MV-4-11 (cell line): ENCODE data around the gene FANCE.
"Not testable (repeated sequence)": the region's sequence is repeated elsewhere in the genome, so short reads cannot be mapped to it uniquely, and the experiment has no call there.

Experiments
- DNase-seq: peaks from one replicate; lab custom pipeline; 2025; lab: John Stamatoyannopoulos, UW

FANCE gene

DNA sequence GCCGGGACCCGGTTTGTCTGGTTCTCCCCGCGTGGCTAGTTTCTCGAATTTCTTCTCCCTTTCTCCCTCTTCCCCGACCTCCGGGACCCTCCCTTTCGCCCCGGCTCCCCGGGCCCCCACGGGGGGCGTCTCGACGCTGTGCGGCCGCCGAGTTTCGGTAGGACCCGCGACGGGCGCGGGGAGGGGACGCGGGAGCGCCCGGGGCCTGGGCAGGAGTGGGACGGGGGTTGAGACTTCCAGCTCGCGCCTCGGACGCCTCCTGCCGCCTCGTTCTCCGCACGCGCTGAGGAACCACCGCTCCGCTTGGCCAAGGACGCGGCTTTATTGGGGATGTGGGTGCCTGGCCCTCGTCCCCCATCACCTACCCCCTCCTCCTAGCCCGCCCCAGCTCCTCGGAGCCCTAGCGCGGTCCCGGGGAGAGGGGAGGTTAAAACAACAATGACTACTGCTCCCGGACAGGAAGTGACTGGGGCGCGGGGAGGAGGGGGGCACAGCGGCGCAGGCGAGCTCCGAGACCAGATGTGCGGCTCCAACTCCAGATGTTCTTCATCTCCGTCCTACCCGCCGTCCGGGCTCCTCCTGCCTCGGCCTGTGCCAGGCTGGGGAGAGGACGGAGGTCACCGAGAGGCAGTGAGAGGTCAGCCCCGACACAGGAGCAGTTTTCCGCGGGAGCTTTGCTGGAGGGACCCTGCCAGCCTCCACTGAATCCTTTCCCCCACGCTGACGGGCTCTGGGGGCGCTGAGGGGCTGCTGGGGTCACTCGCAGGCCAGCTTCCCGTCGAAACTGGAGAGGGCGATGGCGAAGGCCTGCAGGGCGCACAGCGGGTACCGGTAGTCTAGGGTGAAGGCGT, 45.7 kb downstream of the FANCE start:
- peak; percentile 56 for DNase-seq

DNA sequence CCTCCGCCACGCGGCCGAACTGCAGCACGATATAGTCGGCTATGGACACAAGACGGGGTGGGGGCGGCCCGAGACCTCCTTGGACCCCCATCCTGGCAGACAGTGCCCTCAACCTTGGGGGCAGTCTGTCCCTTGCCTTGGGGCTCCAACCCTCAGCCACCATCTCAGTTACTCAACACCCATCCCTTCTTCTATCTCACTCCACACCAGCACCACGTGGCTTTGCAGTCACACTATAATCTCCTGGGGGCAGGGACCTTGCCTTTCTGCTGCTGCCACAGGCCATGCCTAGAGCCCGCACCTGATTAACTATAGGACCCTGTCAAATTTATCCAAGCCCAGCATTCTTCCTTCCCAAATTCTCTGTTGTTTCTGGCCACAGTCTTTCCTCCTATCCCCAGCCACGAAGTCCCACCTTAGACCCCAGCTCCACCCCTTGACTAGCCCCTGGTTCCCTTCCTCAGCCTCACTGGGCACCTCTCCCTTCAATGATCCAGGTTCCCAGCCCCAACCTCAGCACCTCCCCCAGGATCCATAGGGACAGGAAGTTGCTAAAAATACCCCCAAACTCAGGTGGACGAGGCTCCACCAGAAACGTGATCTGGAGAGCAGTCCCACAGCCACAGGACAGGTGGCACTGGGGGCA, 46.4 kb downstream of the FANCE start:
- peak; percentile 32 for DNase-seq

DNA sequence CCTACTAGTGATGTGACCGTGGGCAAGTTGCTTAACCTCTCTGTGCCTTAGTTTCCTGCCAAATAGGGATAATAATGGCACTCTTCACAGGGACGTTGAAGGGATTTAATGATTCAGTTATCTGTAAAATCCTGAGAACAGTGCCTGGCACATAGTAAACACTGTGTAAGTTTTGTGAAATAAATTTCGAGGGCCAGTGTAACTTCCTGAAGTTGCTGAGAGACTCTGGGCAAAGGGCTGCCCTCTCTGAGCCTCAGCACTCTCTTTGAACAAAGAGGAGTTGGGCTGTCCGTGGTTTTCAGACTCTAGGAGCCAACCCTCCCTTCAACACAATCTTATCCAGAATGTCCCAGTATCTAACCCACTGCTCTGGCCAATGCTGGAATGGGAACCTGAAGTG, 47.2 kb downstream of the FANCE start:
- no peak for DNase-seq

DNA sequence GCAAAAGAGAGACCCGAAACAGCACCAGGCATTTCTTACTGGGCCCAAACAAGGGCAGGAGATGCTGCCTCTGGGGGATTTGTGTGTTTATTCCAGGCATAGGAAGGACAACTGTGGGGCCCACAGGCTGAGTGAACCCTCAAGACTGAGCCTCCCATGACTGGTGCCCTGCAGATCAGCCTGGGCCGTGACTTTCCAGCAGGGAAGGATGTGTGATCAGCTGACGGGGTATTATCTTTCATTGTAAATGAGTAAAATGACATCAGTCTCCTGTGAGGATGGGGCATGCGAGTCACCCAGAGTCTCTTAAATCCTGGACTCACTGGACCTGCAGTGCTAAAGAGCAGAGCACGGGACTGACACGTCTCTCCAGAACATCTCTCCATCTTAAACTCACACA, 48.6 kb downstream of the FANCE start:
- no peak for DNase-seq

DNA sequence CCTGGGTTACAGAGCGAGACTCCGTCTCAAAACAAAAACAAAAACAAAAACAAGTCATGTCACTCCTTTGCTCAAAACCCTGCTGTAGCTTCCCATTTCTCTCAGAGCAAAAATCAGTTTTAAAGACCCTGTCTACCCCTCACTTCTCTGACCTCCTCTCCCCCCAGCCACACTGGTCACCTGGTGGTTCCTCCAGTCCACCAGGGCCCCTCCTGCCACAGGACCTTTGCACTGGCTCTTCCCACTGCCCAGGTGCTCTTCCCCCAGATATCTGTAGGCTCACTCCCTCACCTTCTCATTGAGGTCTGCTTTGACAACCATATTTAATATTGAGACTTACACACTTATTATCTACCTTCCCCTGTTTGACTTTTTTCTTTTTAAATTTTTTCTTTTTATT, 49.6 kb downstream of the FANCE start:
- DNase-seq: no peak

DNA sequence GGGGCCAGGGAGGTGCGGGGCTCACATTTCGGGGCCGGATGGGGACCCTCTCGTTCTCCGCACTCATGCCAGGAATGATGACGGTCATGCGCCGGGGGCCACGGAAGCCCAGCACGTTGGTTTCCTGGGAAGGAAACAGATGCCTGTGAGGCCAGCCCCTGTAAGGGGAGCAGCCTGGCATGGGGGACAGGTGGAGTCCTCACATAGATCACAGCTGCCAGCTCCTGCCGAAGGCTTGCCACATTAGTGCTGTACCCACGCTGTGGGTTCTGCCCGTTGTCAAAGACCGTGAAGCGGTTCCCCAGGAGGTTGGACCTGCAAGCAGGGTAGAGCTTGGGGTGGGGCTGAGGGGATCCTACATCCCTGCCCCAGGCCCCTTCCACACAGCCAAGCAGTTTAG, 51.4 kb downstream of the FANCE start:
- DNase-seq: no peak

DNA sequence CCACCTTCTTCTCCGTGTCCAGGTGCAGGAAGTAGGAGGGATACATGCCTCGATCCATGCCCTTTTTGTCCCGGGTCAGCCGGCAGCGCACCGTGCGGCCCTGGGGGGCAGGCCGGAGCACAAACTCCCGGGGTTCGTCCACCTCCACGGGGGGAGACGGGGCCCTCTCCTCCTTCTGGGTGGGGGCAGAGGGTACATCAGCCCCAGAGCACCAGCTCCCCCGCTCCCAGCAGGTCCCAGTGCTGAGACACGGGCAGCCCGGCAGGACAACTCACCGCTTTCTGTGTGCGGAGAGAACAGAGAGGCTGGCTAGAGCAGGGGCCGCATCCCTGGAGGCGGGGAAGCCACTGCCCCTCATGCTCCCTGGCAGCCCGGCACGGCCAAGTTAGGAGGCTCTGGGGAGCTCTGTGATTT, 53.9 kb downstream of the FANCE start:
- DNase-seq: no peak

DNA sequence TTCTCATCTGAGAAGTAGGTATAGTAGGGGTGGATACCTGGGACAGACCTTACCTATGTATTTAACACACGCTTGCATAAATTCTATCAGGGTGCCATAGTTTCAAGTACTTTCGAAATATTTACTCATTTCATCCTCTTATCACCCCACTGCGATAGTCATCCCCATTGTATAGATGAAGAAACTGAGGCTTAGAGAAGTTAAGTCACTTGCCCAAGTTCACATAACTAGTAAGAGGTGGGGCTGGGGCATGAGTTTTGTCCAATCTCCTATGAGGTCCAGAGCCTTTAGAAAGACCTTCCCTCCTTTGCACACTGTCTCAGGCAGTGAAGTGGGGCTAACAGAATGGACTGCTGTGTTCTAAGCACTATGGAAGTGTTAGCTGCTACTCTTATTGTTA, 54.4 kb downstream of the FANCE start:
- DNase-seq: no peak

DNA sequence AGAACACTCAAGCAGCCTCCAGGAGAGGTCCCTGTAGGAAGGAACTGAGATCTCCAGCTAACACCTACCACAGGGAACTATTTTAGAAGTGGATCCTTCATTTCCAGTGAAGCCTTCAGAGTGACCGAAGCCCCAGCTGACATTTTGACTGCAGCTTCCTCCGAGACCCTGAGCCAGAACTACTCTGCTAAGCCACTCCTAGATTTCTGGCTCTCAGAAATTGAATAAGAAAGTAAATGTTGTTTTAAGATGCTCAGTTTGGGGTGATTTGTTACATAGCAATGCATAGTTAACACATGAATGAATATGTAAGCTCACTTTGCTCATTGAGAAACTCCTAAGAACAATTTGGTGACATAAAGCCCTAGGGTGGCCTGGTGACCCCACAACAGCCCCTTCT, 55.1 kb downstream of the FANCE start:
- no peak for DNase-seq

DNA sequence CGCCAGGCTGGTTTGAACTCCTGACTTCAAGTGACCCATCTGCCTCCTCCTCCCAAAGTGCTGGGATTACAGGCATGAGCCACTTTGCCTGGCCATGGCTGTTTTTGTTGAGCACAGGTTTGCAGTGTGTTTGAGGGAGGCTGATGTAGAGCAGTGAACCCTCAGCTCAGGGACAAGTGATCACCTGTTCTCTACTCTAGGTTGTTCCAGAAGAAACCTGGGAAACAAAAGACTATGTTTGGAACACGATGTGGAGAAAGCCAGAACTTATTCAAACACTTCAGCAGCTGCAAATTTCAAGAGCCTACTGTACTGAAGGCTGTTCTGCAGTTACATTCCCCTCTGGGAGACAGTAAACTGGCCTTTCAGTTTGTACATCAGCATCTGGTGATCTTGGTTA, 55.9 kb downstream of the FANCE start:
- DNase-seq: no peak

DNA sequence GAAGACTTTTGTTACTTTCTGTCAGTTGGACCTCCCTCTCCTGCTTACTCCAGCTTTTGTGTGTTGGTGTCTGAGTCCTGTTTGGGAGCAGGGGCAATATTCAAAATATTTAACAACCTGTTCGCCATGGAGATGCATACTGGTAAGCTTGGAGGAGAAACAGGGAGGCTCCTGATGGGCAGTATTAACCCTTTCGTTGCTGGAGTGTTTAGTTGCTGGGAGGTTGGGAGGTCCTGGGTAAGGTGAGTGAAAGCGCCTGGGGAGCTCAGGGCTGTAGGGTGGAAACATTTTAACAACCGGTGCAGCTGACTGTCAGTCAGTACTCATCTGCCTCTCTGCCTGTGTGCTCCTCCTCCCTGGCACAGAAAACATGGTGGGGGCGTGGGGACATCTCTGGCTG, 56.4 kb downstream of the FANCE start:
- no peak for DNase-seq

DNA sequence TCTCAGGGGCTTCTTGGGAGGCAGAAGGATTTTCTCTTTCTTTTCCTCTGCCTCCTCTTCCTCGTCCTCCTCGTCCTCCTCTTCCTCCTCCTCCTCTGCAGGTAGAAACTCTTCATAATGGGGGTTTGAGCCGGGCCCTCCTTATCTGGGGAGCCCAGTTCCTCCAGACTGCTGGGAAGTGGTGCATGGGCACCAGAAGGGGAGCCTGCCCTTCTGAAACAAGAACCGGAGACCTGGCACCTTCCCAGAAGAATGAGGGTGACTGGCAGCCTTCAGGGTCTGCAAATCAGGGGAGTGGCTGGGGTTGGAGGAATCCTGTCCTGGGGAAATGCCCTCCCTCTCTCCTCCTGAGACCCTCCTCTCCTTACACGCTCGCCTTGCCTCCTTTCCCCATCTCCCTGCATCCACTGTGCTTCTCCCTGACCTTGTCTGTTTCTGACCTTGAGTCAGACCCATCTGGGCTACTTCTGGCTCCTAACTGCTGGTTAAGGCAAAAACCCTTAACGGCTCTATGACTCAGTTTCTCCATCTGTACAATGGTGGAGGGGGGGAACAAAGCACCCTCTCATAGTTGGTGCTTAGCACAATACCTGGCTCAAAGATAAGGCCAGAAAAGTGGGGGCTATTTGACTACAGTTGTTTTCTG, 58.9 kb downstream of the FANCE start:
- DNase-seq: no peak

DNA sequence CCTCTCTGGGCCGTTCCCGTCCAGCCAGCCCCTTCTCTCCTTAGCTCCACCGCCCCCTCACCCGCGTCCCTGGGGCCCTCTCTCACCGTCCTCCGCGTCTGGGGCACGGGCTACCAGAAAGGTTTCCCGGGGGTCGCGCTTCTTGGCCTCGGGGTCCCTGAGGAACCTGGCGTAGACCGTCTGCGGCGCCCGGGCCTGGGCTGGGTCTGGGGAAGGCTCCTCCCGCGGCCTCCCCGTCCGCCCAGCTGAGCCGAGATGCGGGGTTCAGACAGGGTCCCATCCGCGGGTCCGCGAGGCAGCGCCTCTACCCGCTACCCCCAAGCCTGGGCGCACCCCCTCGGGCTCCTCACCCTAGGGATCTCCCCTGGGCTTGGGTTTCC, 59.4 kb downstream of the FANCE start:
- DNase-seq: no peak

DNA sequence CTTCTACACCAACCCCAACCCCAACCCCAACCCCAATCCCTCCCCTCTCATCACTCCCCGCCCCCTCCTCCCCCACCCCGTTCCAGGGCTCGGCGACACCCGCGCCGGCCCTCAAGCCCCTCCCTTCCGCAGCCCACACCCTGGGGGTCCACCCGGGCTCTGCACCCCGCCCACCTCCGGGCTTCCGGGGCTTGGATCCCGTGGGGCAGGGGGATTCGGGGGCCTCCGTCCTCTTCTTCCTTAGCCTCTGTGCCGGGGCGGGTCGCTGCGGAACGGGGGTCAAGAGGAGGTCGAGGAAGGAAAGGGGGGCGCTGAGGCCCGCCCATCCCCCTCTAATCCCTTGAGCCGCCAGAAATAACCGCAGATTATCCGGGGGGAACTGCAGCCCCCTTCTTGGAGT, 59.9 kb downstream of the FANCE start:
- no peak for DNase-seq

DNA sequence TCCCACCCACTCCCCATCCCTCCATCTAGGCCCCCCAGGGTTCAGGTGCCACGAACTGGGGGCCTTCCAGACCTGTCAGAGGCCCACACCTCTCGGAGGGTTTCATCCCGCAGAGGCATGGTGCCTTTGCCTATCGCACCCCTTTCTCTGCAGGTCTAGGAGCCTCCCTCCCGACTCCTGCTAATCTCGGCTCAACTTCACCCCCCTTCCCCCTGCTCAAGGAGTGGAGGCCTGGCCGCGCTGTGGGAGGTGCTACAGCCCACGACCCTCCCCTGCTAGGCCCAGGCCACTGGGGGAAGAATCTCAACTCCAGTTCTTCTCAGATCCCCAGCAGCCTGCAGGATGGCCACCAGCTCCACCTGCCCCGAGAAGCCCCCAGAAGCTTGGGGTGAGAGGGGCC, 60.6 kb downstream of the FANCE start, which contains the start of gene TULP1:
Gene TULP1, minus strand, starts transcription at position 157 of the 400 bp plus-strand sequence. Its CDS starts 38 bp downstream, at position 119.
- no peak for DNase-seq

DNA sequence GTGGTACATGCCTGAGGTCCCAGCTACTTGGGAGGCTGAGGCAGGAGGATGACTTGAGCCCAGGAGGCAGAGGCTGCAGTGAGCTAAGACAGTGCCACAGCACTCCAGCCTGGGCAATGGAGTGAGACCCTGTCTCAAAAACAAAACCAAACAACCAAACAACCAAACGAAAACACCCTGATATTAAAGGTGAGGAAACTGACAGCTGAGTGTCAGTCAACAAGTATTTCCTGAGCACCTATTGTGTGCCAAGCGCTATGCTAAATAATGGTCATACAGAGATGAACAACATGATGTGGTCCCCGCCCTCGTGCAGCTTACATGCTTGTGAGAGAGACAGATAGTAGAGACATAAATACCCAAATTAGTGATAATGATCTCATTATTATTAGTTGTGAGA, 62.4 kb downstream of the FANCE start:
- no peak for DNase-seq

DNA sequence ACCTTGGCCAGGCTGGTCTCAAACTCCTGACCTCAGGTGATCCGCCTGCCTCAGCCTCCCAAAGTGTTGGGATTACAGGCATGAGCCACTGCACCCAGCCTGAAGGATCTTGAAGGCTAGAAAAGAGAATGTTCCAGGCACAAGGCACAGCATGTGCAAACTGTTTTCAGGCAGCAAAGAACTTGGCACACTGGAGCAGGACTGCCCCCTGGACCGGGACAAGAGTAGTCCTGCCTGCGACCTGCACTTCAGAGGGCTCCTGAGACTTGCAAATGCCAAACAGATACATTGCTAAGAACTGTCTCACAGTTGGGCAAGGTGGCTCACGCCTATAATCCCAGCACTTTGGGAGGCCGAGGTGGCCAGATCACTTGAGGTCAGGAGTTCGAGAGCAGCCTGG, 63.8 kb downstream of the FANCE start:
- not testable (repeated sequence) for DNase-seq
